Colonic mucosa (tissue), 4 donors: Measurements from ENCODE around the gene CTNND2. TPM values are rescaled to one million over a fixed set of nuclear protein-coding genes. Genes with fewer than 3 reads are reported as not detected.

Experiments
- DNase-seq: peaks from one replicate; pipeline ENCODE4 v3.0.0-alpha.2; 2020
- H3K27ac ChIP-seq: fragments of 200-600 bp; one replicate; pipeline ENCODE4 v1.8.0; 2021
- H3K27me3 ChIP-seq: fragments of 200-600 bp; one replicate; pipeline ENCODE4 v1.8.0; 2021
- H3K36me3 ChIP-seq: fragments of 200-600 bp; one replicate; pipeline ENCODE4 v1.8.0; 2021
- H3K4me1 ChIP-seq: fragments of 200-600 bp; one replicate; pipeline ENCODE4 v1.8.0; 2021; ENCODE audit warnings: mild to moderate bottlenecking
- H3K4me3 ChIP-seq: fragments of 200-600 bp; one replicate; pipeline ENCODE4 v1.8.0; 2021
- H3K9ac ChIP-seq, 2 donors: one replicate each; pipeline ENCODE4 v1.7.0; 2013; ENCODE audit warnings: control low read depth in 2 of 2, low read depth in 2 of 2, low read length in 2 of 2
- H3K9me3 ChIP-seq: fragments of 200-600 bp; one replicate; pipeline ENCODE4 v1.8.0; 2021
- CTCF ChIP-seq: fragments of 200-600 bp; IDR thresholded peaks from one replicate; pipeline ENCODE4 v1.8.0; 2022; ENCODE audit warnings: antibody characterized with exemption, mild to moderate bottlenecking
- intact Hi-C: fragments of 100-400 bp; cut with DNase I; formaldehyde crosslinking; loops from one replicate; pipeline ENCODE4 v1.14.1; 2022
- total RNA-seq, 2 donors: library from RNA; stranded (reverse); fragmentation: NEBNext Ultra II Directional in 1 of 2; extraction: Animal tissue kit (Norgen Biotek cat#: 25700) in 1 of 2; gene quantifications; one replicate each; pipeline ENCODE4 v1.2.1, GENCODE V29; 2021
- donor health status: healthy.
- donor health status: DM: no; HTN: no; CAD: no.
- donor health status: DM: no; HTN: no; CAD: no.

CTNND2 gene
- total RNA-seq, 2 donors from 2014 or later: 1.1 TPM

DNA sequence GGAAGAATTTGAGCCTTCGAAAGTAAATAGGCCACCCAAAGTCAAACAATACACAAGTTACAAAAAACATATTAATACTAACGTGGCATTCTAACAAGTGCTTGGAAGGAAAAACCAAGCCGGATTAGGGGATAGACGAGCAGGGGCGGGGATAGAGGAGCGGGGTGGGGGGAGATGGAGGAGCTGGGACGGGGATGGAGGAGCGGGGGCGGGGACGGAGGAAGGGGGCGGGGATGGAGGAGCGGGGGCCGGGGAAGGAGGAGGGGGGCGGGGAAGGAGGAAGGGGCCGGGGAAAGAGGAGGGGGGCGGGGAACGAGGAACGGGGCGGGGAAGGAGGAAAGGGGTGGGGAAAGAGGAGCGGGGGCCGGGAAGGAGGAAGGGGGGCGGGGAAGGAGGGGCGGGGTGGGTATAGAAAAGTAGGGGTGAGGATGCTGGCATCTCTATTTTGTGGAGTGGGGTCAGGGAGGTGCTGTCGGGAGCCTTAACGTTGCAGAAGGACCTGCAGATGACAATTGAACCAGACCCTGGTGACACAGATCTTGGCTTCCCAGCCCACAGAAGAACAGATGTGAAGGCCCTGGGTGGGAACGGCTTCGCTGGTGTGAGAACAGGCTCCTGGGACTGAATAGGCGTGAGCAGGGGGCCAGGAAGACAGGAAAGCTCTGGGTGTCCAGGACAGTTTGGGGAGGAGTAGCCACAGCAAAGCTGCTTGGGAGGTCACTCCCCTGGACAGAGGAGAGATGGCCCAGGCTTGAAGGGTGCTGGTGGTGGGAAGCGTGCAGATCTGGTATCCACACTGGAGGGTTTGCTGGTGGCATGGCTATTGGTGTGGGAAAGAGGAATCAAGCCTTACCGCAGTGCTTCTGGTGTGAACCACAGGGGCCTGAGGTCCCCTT, 909.9 kb downstream of the CTNND2 start:
- Histone ChIP-seq H3K4me3 (no peak overlapping the region), H3K27ac (no peak overlapping the region), H3K27me3 (no peaks in the 10 kb centered on the region), H3K9ac (no peak overlapping the region), H3K36me3 (no peaks in the 10 kb centered on the region), H3K4me1 (no peaks in the 10 kb centered on the region), H3K9me3 (no peaks in the 10 kb centered on the region)
- no peak for TF ChIP-seq CTCF
- intact Hi-C loops: no loop called here
- no peak for DNase-seq

DNA sequence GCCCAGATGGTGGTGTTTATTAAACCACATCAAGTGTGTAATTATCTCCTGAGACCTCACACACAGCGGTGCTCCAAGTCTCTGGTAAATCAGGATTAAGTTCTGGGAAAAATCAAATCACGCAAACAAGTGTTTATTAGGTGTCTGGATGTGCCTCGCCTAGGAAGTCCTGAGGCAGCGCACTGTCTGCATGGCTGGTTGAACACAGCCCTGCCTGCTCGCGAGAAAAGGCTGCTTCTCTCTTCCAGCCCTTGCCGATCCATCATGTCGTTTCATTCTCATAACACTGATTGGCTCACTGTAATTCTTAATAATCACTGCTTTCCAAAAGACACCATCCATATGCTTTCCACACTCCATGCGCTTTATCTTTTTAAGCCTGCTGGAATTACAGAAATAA, 913.6 kb downstream of the CTNND2 start:
- intact Hi-C loops: no loop called here
- H3K9ac ChIP-seq: no peak overlapping the region
- DNase-seq: no peak
- no peaks in the 10 kb centered on the region for H3K9me3 ChIP-seq
- no peaks in the 10 kb centered on the region for H3K36me3 ChIP-seq
- no peaks in the 10 kb centered on the region for H3K4me1 ChIP-seq
- H3K4me3 ChIP-seq: no peak overlapping the region
- H3K27me3 ChIP-seq: no peaks in the 10 kb centered on the region
- no peak overlapping the region for H3K27ac ChIP-seq
- TF ChIP-seq CTCF: no peak

DNA sequence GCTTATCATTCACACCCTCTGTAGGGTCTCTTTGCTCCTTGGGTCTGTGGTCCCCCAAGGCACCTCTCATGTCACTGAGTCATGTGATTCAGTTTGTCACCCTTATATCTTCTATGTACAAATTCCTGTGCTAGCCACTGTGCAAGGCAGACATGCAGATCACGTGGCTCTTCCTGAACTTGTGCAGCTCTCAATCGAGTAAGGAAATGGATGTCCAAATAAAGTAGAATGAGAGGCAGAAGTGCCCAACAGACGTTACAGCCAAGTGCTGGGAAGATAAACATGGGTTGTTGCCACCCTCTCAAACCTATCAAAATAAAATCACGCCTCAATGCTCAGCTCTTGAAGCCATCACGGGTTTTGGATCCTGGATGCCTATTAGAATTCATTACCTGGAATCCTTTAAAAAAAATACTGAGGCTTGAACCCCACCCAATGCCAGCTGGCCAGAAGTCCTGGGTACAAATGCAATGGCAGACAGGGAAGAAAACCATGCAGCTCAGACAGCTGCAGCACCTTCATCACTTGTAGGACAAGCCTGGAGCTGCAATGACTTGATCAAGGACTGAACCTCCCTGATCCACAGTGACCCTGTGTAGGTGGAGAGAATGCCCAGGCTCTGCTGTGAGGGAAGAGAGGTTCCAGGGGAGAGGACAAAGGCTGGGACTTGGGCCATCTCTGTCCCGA, 914.5 kb downstream of the CTNND2 start:
- no peak overlapping the region for H3K4me3 ChIP-seq
- no peak overlapping the region for H3K9ac ChIP-seq
- H3K4me1 ChIP-seq: no peaks in the 10 kb centered on the region
- H3K36me3 ChIP-seq: no peaks in the 10 kb centered on the region
- DNase-seq: no peak
- no peak for TF ChIP-seq CTCF
- H3K9me3 ChIP-seq: no peaks in the 10 kb centered on the region
- no peak overlapping the region for H3K27ac ChIP-seq
- intact Hi-C loops: no loop called here
- H3K27me3 ChIP-seq: no peaks in the 10 kb centered on the region

GRCh38 chr5:10988622-10989021, 915.6 kb downstream of the CTNND2 start:
- Histone ChIP-seq H3K9me3 (no peaks in the 10 kb centered on the region), H3K27me3 (no peaks in the 10 kb centered on the region), H3K4me3 (no peak overlapping the region), H3K36me3 (no peaks in the 10 kb centered on the region), H3K4me1 (no peaks in the 10 kb centered on the region), H3K9ac (no peak overlapping the region), H3K27ac (no peak overlapping the region)
- TF ChIP-seq CTCF: no peak
- no peak for DNase-seq
- intact Hi-C loops: no loop called here

DNA sequence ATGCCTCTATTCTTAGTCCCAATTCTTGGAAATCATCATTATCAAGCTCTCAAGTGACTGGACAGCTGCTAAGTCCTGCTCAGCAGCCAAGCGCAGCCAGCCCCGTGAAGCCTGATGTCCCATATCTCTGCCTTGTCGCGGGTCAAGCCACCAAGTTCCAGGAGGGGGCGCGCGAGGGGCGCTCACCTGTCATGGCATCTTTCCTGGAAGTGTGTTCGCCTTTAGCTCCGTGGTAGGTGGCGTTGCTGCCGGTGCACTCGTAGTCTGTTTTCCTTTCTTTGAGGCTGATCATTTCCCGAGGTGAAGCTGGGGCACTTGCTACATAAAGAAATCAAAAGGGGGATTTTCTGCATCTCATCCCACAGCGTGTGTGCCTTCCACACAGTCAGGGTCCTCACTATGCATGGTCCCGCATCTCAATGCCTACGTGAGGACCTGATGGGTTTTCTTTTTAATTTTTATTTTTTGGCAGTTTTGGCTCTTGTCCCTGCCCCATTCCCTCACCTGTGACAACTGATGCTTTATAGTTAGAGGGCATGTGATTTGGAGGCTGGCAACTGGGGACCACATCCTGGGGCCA, 916.2 kb downstream of the CTNND2 start:
- Histone ChIP-seq H3K4me1 (no peaks in the 10 kb centered on the region), H3K9ac (no peak overlapping the region), H3K27ac (no peak overlapping the region), H3K4me3 (no peak overlapping the region), H3K9me3 (no peaks in the 10 kb centered on the region), H3K27me3 (no peaks in the 10 kb centered on the region), H3K36me3 (no peaks in the 10 kb centered on the region)
- DNase-seq: peak; percentile 71
- TF ChIP-seq CTCF: peak; percentile 67
- intact Hi-C loops: no loop called here
